Measurements from ENCODE around the gene ZFHX3. TPM values are rescaled to one million over a fixed set of nuclear protein-coding genes. Genes with fewer than 3 reads are reported as not detected.

The ZFHX3 gene
- polyA plus RNA-seq, 1 experiment, result 2.2 TPM

DNA sequence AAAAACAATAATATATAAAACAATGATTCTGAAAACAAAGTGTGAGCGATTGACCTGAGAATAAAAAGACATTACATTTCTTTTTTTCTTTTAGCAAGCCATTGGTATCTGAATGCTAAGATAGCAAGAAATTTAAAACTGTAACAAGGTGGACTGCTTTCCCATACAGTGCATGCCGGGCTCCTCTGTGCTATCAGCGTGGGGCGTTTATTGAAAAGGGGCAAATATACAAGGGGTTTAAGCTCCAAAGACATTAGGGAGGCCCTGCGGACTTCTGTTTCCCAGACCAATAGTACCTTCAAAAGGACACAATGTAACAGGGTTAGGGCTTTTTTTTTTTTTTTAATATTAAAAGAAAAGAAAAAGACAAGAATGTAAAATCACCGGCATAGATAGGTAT, 261.3 kb downstream of the ZFHX3 start:
- no peak for DNase-seq (ENCODE audit: low read depth)
- H3K36me3 ChIP-seq (ENCODE audit: control insufficient read depth, insufficient read depth, low read length), result no peaks in the 10 kb centered on the region; the same call in 1 of the 2 replicates
- ChIA-PET CTCF (interaction anchor here (1.2 kb wide), 1 partner anchor 284 kb away, joined by 5 read pairs; no protein-coding TSS in a partner anchor), POLR2A (interaction anchor here (0.6 kb wide), 1 partner anchor 18 kb away, joined by 15 read pairs; no protein-coding TSS in a partner anchor)
- no peaks in the 10 kb centered on the region for H3K27me3 ChIP-seq (ENCODE audit: control insufficient read depth, insufficient read depth, low read length)
- TF ChIP-seq, protein P1, sequence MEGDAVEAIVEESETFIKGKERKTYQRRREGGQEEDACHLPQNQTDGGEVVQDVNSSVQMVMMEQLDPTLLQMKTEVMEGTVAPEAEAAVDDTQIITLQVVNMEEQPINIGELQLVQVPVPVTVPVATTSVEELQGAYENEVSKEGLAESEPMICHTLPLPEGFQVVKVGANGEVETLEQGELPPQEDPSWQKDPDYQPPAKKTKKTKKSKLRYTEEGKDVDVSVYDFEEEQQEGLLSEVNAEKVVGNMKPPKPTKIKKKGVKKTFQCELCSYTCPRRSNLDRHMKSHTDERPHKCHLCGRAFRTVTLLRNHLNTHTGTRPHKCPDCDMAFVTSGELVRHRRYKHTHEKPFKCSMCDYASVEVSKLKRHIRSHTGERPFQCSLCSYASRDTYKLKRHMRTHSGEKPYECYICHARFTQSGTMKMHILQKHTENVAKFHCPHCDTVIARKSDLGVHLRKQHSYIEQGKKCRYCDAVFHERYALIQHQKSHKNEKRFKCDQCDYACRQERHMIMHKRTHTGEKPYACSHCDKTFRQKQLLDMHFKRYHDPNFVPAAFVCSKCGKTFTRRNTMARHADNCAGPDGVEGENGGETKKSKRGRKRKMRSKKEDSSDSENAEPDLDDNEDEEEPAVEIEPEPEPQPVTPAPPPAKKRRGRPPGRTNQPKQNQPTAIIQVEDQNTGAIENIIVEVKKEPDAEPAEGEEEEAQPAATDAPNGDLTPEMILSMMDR (IDR thresholded peaks at IDR 0.05; ENCODE audit: insufficient read depth, low read depth, low read length), result no peak
- no peak overlapping the region for H3K4me3 ChIP-seq (ENCODE audit: low read depth, low read length)

- TF ChIP-seq, protein P1 (IDR thresholded peaks at IDR 0.05; ENCODE audit: insufficient read depth, low read depth, low read length), result no peak
- ChIA-PET CTCF (interaction anchor here (0.6 kb wide), 2 partner anchors 73 to 100 kb away, joined by 3 to 4 read pairs; no protein-coding TSS in a partner anchor), POLR2A (no interaction called here)
- H3K4me3 ChIP-seq (ENCODE audit: low read depth, low read length), result no peak overlapping the region
- no peaks in the 10 kb centered on the region; the same call in 1 of the 2 replicates for H3K36me3 ChIP-seq (ENCODE audit: control insufficient read depth, insufficient read depth, low read length)
- H3K27me3 ChIP-seq (ENCODE audit: control insufficient read depth, insufficient read depth, low read length), result no peaks in the 10 kb centered on the region
- DNase-seq (ENCODE audit: low read depth), result no peak
These were observed 262.0 kb downstream of the ZFHX3 start for GRCh38 chr16:72785886-72786285.

GRCh38 chr16:72785171-72785570, 262.8 kb downstream of the ZFHX3 start:
- CTCF ChIA-PET, result interaction anchor here (1.9 kb wide), 1 partner anchor 9 kb away, joined by 4 read pairs; no protein-coding TSS in a partner anchor
- H3K4me3 ChIP-seq (ENCODE audit: low read depth, low read length), result no peak overlapping the region
- H3K36me3 ChIP-seq (ENCODE audit: control insufficient read depth, insufficient read depth, low read length), result no peaks in the 10 kb centered on the region; the same call in 1 of the 2 replicates
- no peak for DNase-seq (ENCODE audit: low read depth)
- POLR2A ChIA-PET, result no interaction called here
- H3K27me3 ChIP-seq (ENCODE audit: control insufficient read depth, insufficient read depth, low read length), result no peaks in the 10 kb centered on the region
- TF ChIP-seq, protein P1 (IDR thresholded peaks at IDR 0.05; ENCODE audit: insufficient read depth, low read depth, low read length), result no peak

DNA sequence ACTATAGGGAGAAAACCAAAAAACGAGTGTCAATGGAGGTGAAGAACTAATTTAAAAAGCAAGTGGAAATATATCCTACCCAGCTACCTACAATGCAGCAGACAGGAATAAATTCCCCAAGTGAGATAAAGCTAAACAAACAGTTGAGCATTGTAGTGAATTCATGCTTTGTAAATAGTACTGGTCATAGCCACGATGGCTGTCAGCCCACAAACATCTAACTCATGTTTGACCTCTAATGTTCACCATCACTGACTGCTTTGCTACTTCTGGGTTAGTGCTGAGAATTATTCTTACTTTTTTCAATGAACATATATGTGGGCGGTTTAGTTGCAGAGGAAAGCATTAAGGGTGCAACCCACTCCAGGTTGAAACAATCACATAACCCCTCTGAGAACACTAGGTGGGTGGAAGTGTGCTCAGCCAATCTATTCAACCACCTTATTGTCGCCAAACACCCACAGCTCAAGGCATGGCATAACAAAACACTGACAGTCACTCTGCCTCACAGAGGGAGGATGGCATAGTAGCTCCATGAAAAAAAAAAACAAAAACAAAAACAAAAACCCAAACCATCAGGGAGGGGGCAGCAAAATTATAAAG, 264.1 kb downstream of the ZFHX3 start:
- no peaks in the 10 kb centered on the region for H3K27me3 ChIP-seq (ENCODE audit: control insufficient read depth, insufficient read depth, low read length)
- TF ChIP-seq, protein P1 (IDR thresholded peaks at IDR 0.05; ENCODE audit: insufficient read depth, low read depth, low read length), result no peak
- CTCF ChIA-PET, result interaction anchor here (1.9 kb wide), 1 partner anchor 11 kb away, joined by 4 read pairs; no protein-coding TSS in a partner anchor
- no peak overlapping the region for H3K4me3 ChIP-seq (ENCODE audit: low read depth, low read length)
- DNase-seq (ENCODE audit: low read depth), result no peak
- H3K36me3 ChIP-seq (ENCODE audit: control insufficient read depth, insufficient read depth, low read length), result no peaks in the 10 kb centered on the region; the same call in 1 of the 2 replicates
- POLR2A ChIA-PET, result interaction anchor here (0.7 kb wide), 1 partner anchor 125 kb away, joined by 13 read pairs; no protein-coding TSS in a partner anchor

- CTCF ChIA-PET, result no interaction called here
- DNase-seq (ENCODE audit: low read depth), result no peak
- Histone ChIP-seq H3K4me3 (ENCODE audit: low read depth, low read length) (no peak overlapping the region), H3K36me3 (ENCODE audit: control insufficient read depth, insufficient read depth, low read length) (no peaks in the 10 kb centered on the region), H3K27me3 (ENCODE audit: control insufficient read depth, insufficient read depth, low read length) (no peaks in the 10 kb centered on the region)
- TF ChIP-seq, protein P1 (IDR thresholded peaks at IDR 0.05; ENCODE audit: insufficient read depth, low read depth, low read length), result no peak
- POLR2A ChIA-PET, result no interaction called here
These were observed 278.1 kb downstream of the ZFHX3 start for GRCh38 chr16:72769876-72770275.
